K562 (cell line): ENCODE data around the gene PAIP1. TPM values are rescaled to one million over a fixed set of nuclear protein-coding genes. Genes with fewer than 3 reads are reported as not detected.

Experiments used
- ADNP ChIP-seq: fragments of 200-800 bp; sonication (Bioruptor generic); IDR thresholded peaks from 2 replicates; pipeline ENCODE4 v1.6.1; 2016; ENCODE audit warnings: missing genetic modification characterization, missing compliant biosample characterization
- C11orf30 ChIP-seq: fragments of 450-650 bp; IDR thresholded peaks from 2 replicates; pipeline ENCODE4 v1.6.1; 2016; ENCODE audit warnings: low read depth, mild to moderate bottlenecking
- GTF2B ChIP-seq: IDR thresholded peaks from 2 replicates; pipeline ENCODE4 v1.6.1; 2011; ENCODE audit not compliant: insufficient read length; ENCODE audit errors: extremely low read depth
- MAFG ChIP-seq: fragments of 450-650 bp; conservative IDR thresholded peaks from 2 replicates; pipeline ENCODE4 v1.6.1; 2016; ENCODE audit warnings: missing genetic modification characterization, missing compliant biosample characterization
- MBD1 ChIP-seq: fragments of 250-450 bp; sonication (Bioruptor Pico); IDR thresholded peaks from 2 replicates; pipeline ENCODE4 v1.8.0; 2022; ENCODE audit warnings: inconsistent platforms
- MTA2 ChIP-seq: fragments of 450-650 bp; IDR thresholded peaks from 2 replicates; pipeline ENCODE4 v1.6.1; 2016; ENCODE audit warnings: low read depth
- NCOA2 ChIP-seq, 2 experiments: fragments of 450-650 bp; IDR thresholded peaks; 2 replicates each; pipeline ENCODE4 v1.6.1; 2018; ENCODE audit warnings: mild to moderate bottlenecking in 2 of 2, moderate library complexity in 1 of 2; ENCODE audit not compliant: partially characterized antibody in 2 of 2
- SLC30A9 ChIP-seq: fragments of 250-450 bp; sonication (Bioruptor Pico); IDR thresholded peaks from 2 replicates; pipeline ENCODE4 v1.8.0; 2022; ENCODE audit warnings: mild to moderate bottlenecking, moderate library complexity
- STAT5A ChIP-seq: IDR thresholded peaks from 2 replicates; pipeline ENCODE4 v1.6.1; 2012; ENCODE audit warnings: low read length, inconsistent platforms, borderline replicate concordance
- U2AF1 ChIP-seq: fragments of 200-400 bp; formaldehyde crosslinking; optimal IDR thresholded peaks from 2 replicates; pipeline ENCODE3; 2017; ENCODE audit warnings: mild to moderate bottlenecking, low read depth, low read length, moderate library complexity
- XRCC3 ChIP-seq: fragments of 450-650 bp; IDR thresholded peaks from 2 replicates; pipeline ENCODE4 v1.6.1; 2017; ENCODE audit warnings: mild to moderate bottlenecking, moderate library complexity
- XRCC4 ChIP-seq: IDR thresholded peaks from one replicate; pipeline ENCODE4 v1.6.1; 2011; ENCODE audit not compliant: insufficient read depth, insufficient read length; ENCODE audit errors: extremely low read depth
- ZFP36 ChIP-seq: fragments of 150-350 bp; IDR thresholded peaks from 2 replicates; pipeline ENCODE4 v1.6.1; 2018; ENCODE audit warnings: low read length, low read depth; ENCODE audit not compliant: partially characterized antibody
- ZNF217 ChIP-seq: sonication (generic); formaldehyde crosslinking; IDR thresholded peaks from 2 replicates; pipeline ENCODE4 v1.8.0; 2022; ENCODE audit warnings: mild to moderate bottlenecking, missing genetic modification reagents
- ZNF239 ChIP-seq: fragments of 250-450 bp; sonication (Bioruptor Pico); IDR thresholded peaks from 2 replicates; pipeline ENCODE4 v1.4.0; 2020; ENCODE audit warnings: mild to moderate bottlenecking
- ZNF316 ChIP-seq: fragments of 450-650 bp; IDR thresholded peaks from 2 replicates; pipeline ENCODE4 v1.6.1; 2016
- ZNF347 ChIP-seq: fragments of 450-650 bp; formaldehyde crosslinking; IDR thresholded peaks from 2 replicates; pipeline ENCODE4 v1.4.0; 2020; ENCODE audit warnings: low read depth, mild to moderate bottlenecking, moderate library complexity
- ZNF512 ChIP-seq: IDR thresholded peaks from 2 replicates; pipeline ENCODE4 v1.6.1; 2016; ENCODE audit warnings: missing genetic modification characterization, missing compliant biosample characterization
- polyA plus RNA-seq, 8 experiments: library from polyadenylated mRNA; depleted of rRNA in 4 of 8; stranded (reverse) in 5 of 8; unstranded in 3 of 8; fragments of >200 nt; fragmentation: Nextera tagmentation in 2 of 8; fragmentation: Illumina TruSeq in 1 of 8; extraction: Ambion mirVana in 2 of 8; extraction: Trizol in 1 of 8; gene quantifications; 2 replicates each; pipeline versions ENCODE4 v1.2.1 to v1.2.3, GENCODE V29; 2011 to 2014; ENCODE audit warnings: inconsistent platforms in 1 of 8, missing spikeins in 1 of 8
- total RNA-seq, 7 experiments: library from RNA; depleted of rRNA in 6 of 7; stranded (reverse); fragments of >200 nt in 6 of 7; fragmentation: Illumina TruSeq in 2 of 7; extraction: Trizol in 2 of 7; gene quantifications; 2 replicates each; pipeline versions ENCODE4 v1.2.1 to v1.2.3, GENCODE V29; 2011 to 2021; ENCODE audit warnings: low replicate concordance in 1 of 7

The PAIP1 gene
- total and polyA plus RNA-seq, 9 of the 15 experiments (the other 6 are each of a cell fraction or from before 2014, with no cell fraction given): 51.7 to 181 (median 102) TPM

- TF ChIP-seq MAFG (tag) (peak; percentile 67), GTF2B (no peak), ZNF347 (no peak), NCOA2 (IDR thresholded peaks at IDR 0.05; ENCODE audit: partially characterized antibody in 2 of 2) (no peak), XRCC4 (no peak), ZFP36 (no peak), ZNF217 (CRISPR knock-in tag) (no peak), SLC30A9 (CRISPR knock-in tag) (no peak), STAT5A (no peak), XRCC3 (no peak), MTA2 (no peak), U2AF1 (no peak), MBD1 (CRISPR knock-in tag) (no peak), C11orf30 (peak; percentile 82), ADNP (tag) (no peak), ZNF512 (tag) (no peak), ZNF316 (peak; percentile 93), ZNF239 (no peak)
These were observed 19.9 kb downstream of the PAIP1 start (continued) for GRCh38 chr5:43536972-43537371.
